Activated naive CD8-positive, alpha-beta T cell treated with anti-CD3 and anti-CD28 coated beads, Interleukin-2, amount 50 U/mL, for 24 hours (primary cell): ENCODE measurements around the gene CMSS1.

Experiments used
- ATAC-seq: fragments of 150-1000 bp; cut with Tn5 transposase; one replicate; pipeline ENCODE4 v1.10.0; 2021
- DNase-seq: peaks from one replicate; pipeline ENCODE4 v3.0.0; 2021
- H3K27ac Mint-ChIP-seq: one replicate; pipeline ENCODE4 v1.8.0; 2021; ENCODE audit warnings: mild to moderate bottlenecking, mixed read lengths
- H3K27me3 Mint-ChIP-seq: one replicate; pipeline ENCODE4 v1.8.0; 2021; ENCODE audit warnings: mixed read lengths
- H3K36me3 Mint-ChIP-seq: one replicate; pipeline ENCODE4 v1.8.0; 2021; ENCODE audit warnings: low read depth, mixed read lengths
- H3K4me1 Mint-ChIP-seq: one replicate; pipeline ENCODE4 v1.8.0; 2021; ENCODE audit warnings: mixed read lengths
- H3K4me3 Mint-ChIP-seq: one replicate; pipeline ENCODE4 v1.8.0; 2021; ENCODE audit warnings: mild to moderate bottlenecking, moderate library complexity, mixed read lengths
- H3K9me3 Mint-ChIP-seq: one replicate; pipeline ENCODE4 v1.8.0; 2021; ENCODE audit warnings: mixed read lengths

The CMSS1 gene

DNA sequence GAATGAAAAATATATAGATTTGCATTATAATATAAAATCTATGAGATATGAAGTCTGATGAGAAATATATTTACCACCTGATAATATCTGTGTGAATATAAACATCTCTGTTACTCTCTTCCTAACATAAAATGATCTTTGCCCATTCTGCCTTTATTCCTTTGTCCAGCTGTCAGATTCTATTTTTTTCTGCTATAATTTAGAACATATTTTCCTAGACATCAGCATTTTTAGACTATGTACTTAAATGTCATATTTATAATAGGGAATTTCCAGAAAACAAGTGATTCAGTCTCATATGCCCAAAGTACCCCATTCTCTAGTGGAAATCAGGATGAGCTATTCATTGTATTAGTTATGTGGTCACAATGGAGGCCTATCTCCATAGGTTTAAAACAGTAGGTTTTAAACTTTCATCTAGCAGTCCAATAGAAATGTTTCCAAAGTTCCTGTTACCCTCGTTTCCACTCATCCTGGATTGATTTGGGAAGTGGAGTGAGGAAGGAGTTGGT is 213.3 kb downstream of the CMSS1 start:
- Mint-ChIP-seq H3K27ac (no peak overlapping the region), H3K4me3 (no peak overlapping the region), H3K36me3 (peaks cover 6% of the 10 kb centered on the region), H3K9me3 (no peaks in the 10 kb centered on the region), H3K27me3 (no peaks in the 10 kb centered on the region), H3K4me1 (peaks cover 20% of the 10 kb centered on the region)
- ATAC-seq (no peak), DNase-seq (no peak)

DNA sequence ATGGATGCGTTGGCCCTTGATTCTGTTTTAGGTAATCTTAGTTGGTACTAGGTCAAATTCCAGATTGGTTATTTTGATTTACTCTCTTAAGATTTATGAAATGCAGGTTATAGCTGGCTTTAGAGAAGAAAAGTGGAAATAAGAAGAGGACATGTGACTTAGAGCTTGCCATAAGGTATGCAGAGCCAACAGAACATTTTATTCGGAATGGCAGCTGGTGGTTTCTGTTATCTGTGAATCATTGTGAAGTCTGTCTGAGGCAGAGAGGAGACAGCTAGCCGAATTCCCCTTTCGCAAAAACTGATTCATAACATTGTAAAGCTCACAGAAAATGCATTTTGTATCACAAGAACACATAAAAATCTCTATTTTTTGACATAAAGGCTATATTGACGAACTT is 214.6 kb downstream of the CMSS1 start:
- H3K36me3 Mint-ChIP-seq = peaks cover 6% of the 10 kb centered on the region
- no peak overlapping the region for H3K4me3 Mint-ChIP-seq
- no peak for ATAC-seq
- peaks cover 20% of the 10 kb centered on the region for H3K4me1 Mint-ChIP-seq
- no peak overlapping the region for H3K27ac Mint-ChIP-seq
- no peaks in the 10 kb centered on the region for H3K9me3 Mint-ChIP-seq
- H3K27me3 Mint-ChIP-seq = no peaks in the 10 kb centered on the region
- no peak for DNase-seq

DNA sequence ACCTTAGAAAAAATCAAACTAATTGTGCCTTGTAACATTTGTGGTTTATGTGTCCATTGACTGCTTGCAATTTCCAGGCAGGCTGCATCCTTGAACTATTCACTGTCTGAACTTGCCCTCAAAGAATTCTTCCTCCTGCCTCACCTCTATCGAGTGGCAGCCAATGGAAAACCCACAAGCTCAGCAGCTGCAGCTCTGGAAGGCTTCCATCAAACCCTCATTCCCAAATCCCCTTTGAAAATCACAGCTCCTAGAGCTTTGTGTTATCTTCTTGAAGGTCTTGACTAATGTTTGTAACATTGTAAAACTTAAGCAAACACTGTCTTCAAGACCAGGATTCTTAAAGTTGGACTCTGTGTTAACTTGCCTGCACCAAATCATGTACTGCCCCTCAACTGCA is 215.5 kb downstream of the CMSS1 start:
- ATAC-seq (no peak), DNase-seq (no peak)
- H3K9me3 Mint-ChIP-seq = no peaks in the 10 kb centered on the region
- H3K36me3 Mint-ChIP-seq = peaks cover 6% of the 10 kb centered on the region
- H3K27ac Mint-ChIP-seq = no peak overlapping the region
- peaks cover 20% of the 10 kb centered on the region for H3K4me1 Mint-ChIP-seq
- no peaks in the 10 kb centered on the region for H3K27me3 Mint-ChIP-seq
- H3K4me3 Mint-ChIP-seq = no peak overlapping the region

DNA sequence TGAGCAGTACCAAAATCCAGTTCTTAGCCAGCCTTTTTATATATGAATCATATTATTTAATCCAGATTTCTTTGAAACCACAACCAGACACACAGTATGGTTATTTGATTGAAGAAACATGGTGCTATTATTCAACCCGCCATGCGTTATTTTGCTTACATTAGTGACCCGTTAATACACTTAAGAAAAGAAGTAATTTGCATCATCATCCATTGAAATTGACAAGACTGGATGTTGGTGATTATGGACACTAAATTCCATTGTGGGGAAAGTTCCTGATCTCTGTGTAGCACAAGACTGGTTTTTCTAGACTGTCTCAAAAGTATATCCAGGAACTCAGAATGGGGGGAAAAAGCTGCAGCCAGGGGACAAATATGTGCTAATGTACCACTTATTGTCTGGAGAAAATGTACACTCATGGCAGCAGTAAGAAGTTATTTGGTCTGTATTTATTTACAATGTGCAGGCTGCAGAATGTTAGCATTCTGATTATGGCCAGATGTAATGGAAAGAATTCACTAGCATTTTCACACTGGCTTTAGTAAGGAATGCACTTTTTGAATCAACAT is 216.3 kb downstream of the CMSS1 start:
- Mint-ChIP-seq H3K4me1 (peaks cover 20% of the 10 kb centered on the region), H3K9me3 (no peaks in the 10 kb centered on the region), H3K27me3 (no peaks in the 10 kb centered on the region), H3K4me3 (no peak overlapping the region), H3K36me3 (peaks cover 6% of the 10 kb centered on the region), H3K27ac (no peak overlapping the region)
- DNase-seq (no peak), ATAC-seq (no peak)

DNA sequence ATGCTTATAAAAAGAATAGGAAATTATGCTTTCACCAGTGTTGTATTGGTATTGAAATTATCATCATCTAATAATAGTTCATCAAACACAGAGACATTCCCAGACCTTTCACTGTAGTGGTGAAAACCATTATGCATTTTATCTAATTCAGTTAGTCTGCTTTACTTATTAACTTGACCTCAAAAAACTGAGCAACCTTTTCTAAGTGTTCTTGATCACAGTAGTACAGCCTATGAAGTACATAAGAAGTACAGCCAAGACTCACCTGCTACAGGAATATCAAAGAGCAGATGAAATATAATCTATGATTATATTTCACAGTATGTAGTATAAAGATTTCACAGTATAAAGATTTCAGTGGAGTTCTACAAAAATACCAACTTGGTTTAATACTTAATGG is 221.4 kb downstream of the CMSS1 start:
- no peak for ATAC-seq
- Mint-ChIP-seq H3K9me3 (no peaks in the 10 kb centered on the region), H3K4me3 (no peak overlapping the region), H3K4me1 (peaks cover 8% of the 10 kb centered on the region), H3K27ac (no peak overlapping the region), H3K27me3 (no peaks in the 10 kb centered on the region), H3K36me3 (peaks cover 4% of the 10 kb centered on the region)
- DNase-seq = no peak

DNA sequence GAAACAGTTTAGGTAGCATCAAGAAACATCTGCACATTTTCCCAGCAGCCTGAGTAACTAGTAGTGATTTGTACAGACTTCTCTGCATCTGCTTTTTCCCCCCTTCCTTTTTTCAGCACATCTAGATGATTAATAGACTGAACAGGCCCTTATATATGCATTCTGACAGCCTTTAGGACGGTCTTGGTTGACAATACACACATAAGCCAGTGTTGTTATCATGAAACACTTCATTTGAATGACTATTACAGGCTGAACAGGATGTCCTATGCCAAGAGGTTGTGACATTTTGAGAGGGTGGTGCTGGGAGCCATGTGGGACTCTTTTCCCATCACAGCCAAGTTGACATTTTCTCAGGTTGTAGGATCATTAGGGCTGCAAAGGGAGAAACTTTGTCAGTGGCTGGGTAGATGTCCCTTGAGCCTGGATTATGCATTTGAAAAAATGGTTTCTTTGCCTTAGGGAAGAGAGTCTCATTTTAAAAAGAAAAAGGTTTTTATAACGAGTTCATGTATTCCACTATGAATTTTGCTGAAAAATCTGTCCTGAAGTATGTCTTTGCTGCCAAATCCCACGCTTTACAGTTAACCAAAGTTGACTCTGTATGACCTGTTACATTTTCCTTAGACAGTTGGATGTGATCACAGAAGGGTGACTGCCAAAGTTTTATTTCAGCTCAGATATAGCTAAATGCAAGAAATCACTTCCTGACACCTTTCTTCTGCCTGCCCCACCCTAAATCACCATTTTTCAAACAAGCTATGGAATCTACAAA is 223.0 kb downstream of the CMSS1 start:
- H3K4me3 Mint-ChIP-seq = no peak overlapping the region
- peaks cover 4% of the 10 kb centered on the region for H3K36me3 Mint-ChIP-seq
- no peak for ATAC-seq
- no peak for DNase-seq
- H3K4me1 Mint-ChIP-seq = peaks cover 10% of the 10 kb centered on the region
- H3K27me3 Mint-ChIP-seq = no peaks in the 10 kb centered on the region
- no peak overlapping the region for H3K27ac Mint-ChIP-seq
- no peaks in the 10 kb centered on the region for H3K9me3 Mint-ChIP-seq

DNA sequence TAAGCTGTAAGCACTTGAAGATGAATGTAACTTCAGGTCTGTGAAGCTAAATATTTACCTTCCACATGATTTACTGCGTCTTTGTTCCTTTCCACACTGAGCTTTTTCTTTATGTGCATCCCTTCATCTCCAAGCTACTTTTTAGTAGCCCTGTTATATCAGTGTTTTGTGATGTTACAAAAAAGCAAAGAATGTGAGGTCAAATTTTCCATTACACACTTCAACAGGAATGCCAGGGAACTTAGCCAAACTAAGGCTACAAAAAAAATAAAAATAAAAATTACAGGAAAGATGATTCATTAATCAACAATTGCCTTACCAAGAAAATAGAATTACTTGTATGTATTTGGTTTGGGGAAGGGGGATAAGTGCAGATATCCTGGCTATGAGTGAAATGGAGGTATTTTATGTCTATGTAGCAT is 223.7 kb downstream of the CMSS1 start:
- Mint-ChIP-seq H3K4me3 (no peak overlapping the region), H3K4me1 (peaks cover 17% of the 10 kb centered on the region), H3K9me3 (no peaks in the 10 kb centered on the region), H3K27ac (no peak overlapping the region), H3K36me3 (peaks cover 4% of the 10 kb centered on the region), H3K27me3 (no peaks in the 10 kb centered on the region)
- no peak for ATAC-seq
- no peak for DNase-seq

DNA sequence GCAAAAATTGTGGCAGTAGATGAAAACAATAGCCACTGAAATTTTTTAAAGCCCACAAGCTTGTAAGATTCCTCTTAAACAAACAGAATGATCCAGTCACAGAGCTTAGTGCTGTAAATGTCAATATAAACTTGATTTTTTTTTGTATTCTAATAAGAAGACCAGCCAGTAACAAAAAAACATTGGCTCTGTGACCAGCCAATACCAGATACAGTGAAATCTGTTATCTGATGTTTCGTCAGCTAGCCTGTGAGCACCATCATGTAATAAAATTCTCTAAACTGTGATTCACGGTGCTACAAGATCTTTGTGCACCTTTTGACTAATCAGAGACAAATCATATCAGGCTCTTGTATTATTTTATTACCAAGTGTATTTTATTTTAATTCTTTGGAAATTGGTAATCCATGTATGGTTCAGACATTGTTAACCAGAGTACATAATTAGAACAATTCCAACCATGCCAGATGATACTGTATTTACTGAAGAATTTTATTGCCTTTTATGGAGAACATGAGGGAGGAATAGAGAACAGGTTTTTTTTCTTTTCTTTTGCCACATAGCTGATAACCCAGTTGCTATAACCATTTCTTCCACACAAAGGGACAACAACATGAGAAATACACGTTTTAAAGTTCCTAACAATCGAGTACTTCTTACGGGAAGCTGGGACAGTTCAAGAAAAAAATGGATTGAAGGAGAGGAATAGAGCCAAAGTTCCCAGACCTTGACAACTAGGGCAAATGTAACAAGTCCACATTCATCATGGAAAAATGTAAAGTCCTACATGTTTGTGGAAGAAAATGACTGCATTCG is 224.7 kb downstream of the CMSS1 start:
- no peak overlapping the region for H3K4me3 Mint-ChIP-seq
- H3K4me1 Mint-ChIP-seq = peaks cover 26% of the 10 kb centered on the region
- H3K27me3 Mint-ChIP-seq = no peaks in the 10 kb centered on the region
- ATAC-seq (no peak), DNase-seq (no peak)
- H3K9me3 Mint-ChIP-seq = no peaks in the 10 kb centered on the region
- no peak overlapping the region for H3K27ac Mint-ChIP-seq
- peaks cover 4% of the 10 kb centered on the region for H3K36me3 Mint-ChIP-seq

DNA sequence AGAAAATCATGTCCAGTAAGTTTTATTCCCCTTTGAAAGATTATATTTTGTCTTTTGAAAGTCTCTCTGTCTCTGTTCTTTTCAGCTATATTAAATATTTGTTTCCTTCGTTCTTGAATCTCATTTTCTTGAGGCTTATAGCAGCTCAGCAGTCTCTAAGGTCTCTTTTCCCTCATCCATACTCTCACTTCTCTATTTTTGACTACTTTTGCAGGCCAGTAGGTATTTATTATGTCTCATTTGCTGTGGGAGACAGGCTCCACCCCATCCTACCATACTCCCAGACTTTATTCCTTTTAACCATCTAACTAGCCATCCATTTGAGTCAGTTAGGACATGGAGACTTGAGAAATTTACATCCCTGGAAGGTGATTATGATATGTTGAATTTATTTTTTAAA is 225.6 kb downstream of the CMSS1 start:
- no peaks in the 10 kb centered on the region for H3K9me3 Mint-ChIP-seq
- DNase-seq = no peak
- H3K4me1 Mint-ChIP-seq = peaks cover 35% of the 10 kb centered on the region
- H3K27me3 Mint-ChIP-seq = no peaks in the 10 kb centered on the region
- H3K27ac Mint-ChIP-seq = no peak overlapping the region
- ATAC-seq = no peak
- no peak overlapping the region for H3K4me3 Mint-ChIP-seq
- H3K36me3 Mint-ChIP-seq = peaks cover 4% of the 10 kb centered on the region

DNA sequence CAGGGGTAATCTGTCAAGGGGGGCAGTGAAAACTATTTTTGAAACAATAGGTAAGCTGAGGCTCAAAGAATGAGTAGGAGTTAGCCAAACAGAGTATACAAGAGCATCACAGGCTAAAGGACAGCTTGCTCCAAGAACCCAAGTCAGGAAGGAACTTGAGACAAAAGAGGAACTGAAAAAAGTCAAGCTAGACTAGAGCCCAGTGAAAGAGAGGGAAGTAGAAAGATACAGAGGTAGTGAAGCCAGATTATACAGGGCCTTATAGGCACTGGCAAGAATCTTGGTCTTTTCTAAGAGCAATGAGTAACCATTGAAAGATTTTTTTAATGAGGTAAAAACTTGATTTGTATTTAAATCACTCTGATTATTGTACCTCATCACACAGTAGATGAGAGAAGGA is 226.7 kb downstream of the CMSS1 start:
- Mint-ChIP-seq H3K4me3 (no peak overlapping the region), H3K27ac (no peak overlapping the region), H3K27me3 (no peaks in the 10 kb centered on the region), H3K36me3 (peaks cover 6% of the 10 kb centered on the region), H3K4me1 (peaks cover 38% of the 10 kb centered on the region), H3K9me3 (no peaks in the 10 kb centered on the region)
- ATAC-seq (peak; percentile 20), DNase-seq (no peak)

DNA sequence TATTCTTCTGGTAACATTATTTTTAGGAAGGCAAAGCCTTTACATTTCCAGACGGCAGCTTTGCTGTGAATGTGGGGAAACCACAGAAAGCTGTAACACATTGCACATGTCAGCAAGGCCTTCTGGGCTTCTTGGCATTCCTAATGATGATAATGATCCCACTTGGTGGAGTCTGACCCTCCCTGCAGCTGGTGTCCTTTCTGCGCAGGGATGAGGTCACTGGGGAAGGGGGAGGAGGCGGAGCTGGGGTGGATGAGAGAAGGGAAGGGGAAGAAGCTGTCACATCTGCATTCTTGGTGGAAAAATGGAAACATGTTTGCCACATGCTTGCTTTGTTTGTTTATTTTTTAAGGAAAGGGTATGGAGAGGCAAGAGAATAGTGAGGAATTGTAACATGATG is 228.0 kb downstream of the CMSS1 start:
- Mint-ChIP-seq H3K9me3 (no peaks in the 10 kb centered on the region), H3K36me3 (peaks cover 4% of the 10 kb centered on the region), H3K4me1 (peaks cover 34% of the 10 kb centered on the region), H3K4me3 (no peak overlapping the region), H3K27me3 (no peaks in the 10 kb centered on the region), H3K27ac (no peak overlapping the region)
- DNase-seq (no peak), ATAC-seq (no peak)

DNA sequence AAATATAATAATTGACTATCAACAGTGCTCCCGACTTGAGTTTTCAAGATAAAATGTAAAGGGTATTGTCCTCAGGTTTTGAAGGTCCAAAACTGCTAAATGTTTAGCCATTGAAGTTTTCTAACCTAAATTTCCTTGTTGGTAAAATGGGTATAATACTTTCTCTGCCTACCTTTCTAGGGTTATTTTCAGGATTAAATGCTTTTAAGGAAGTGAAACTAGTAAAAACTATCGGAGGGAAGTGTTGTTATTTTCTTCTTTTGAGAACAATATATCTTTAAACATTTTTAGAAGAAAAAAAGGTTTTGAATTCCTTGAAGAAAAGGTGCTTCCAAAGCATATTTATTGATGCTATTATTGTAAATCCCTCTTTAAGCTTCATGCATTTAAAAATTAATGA is 229.3 kb downstream of the CMSS1 start:
- peak overlapping the region; percentile 21 for H3K4me3 Mint-ChIP-seq
- ATAC-seq (no peak), DNase-seq (no peak)
- H3K36me3 Mint-ChIP-seq = peaks cover 4% of the 10 kb centered on the region
- H3K27me3 Mint-ChIP-seq = no peaks in the 10 kb centered on the region
- peaks cover 34% of the 10 kb centered on the region for H3K4me1 Mint-ChIP-seq
- H3K27ac Mint-ChIP-seq = peak overlapping the region; percentile 30
- no peaks in the 10 kb centered on the region for H3K9me3 Mint-ChIP-seq

DNA sequence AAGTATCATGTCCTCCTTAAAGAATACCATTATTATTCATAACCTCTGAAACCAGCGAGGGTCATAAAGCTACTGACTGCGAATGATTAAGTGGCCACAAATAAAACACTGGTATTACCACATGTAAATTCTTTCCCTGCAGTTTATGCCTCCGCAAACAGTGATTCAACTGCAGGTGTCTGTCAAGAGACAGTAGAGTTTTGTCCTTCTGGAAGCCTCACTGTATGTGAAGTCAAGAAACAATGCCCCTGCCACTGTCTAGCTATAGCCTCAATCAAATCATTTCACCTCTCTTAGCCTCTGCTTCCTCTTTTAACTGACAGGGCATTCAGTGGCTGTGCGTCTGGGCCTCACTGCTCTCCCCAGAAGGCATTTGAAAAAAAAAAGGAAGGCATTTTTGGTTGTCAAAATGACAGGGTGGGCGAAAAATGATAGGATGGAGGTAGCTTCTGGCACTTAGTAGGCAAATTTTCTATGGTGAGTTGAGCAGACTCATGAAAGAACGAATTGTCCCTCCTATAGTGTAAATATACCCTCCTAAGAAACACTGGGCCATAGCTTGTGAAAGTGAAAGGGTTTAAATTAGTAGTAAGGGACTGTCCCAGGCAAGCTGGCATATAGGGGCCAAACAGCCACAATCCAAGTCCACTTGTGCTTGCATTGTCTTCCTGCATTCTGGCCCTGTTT is 229.9 kb downstream of the CMSS1 start:
- ATAC-seq = peak; percentile 82
- Mint-ChIP-seq H3K36me3 (peaks cover 2% of the 10 kb centered on the region), H3K9me3 (no peaks in the 10 kb centered on the region), H3K4me3 (peak overlapping the region; percentile 21), H3K27ac (peak overlapping the region; percentile 30), H3K4me1 (peaks cover 32% of the 10 kb centered on the region), H3K27me3 (no peaks in the 10 kb centered on the region)
- DNase-seq = no peak

DNA sequence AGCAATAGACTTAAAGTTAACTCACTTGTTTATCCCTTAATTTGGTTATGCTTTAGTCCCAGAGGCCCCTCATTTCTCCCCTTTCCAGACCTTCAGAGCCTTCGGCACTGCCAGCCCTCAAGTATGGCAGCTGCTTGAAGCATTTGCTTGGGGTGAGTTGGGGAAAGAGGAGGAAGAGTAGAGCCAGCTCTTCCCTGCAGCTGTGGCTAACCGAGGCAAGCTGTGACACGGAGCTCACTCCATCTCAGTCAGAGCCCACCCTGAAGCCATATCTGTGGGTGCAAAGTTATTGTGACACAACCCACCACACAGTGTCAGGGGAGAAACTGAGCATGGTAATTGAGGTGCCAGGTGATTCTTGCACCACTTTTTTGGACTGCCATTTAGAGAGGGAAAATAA is 230.6 kb downstream of the CMSS1 start:
- H3K27me3 Mint-ChIP-seq = no peaks in the 10 kb centered on the region
- no peak overlapping the region for H3K4me3 Mint-ChIP-seq
- H3K9me3 Mint-ChIP-seq = no peaks in the 10 kb centered on the region
- peaks cover 2% of the 10 kb centered on the region for H3K36me3 Mint-ChIP-seq
- ATAC-seq (no peak), DNase-seq (no peak)
- no peak overlapping the region for H3K27ac Mint-ChIP-seq
- H3K4me1 Mint-ChIP-seq = peaks cover 32% of the 10 kb centered on the region
